WTC11 (cell line): ENCODE measurements around the gene WDR7. TPM values are rescaled to one million over a fixed set of nuclear protein-coding genes. Genes with fewer than 3 reads are reported as not detected.
A peak's percentile ranks its signal among the peaks of the same experiment; 100 is the strongest.

ENCODE experiments used
- ATAC-seq: fragments of 200-7000 bp; cut with Tn5 transposase; 2 replicates; pipeline ENCODE4 v1.10.0; 2021; ENCODE audit warnings: mild to moderate bottlenecking, moderate library complexity
- CTCF ChIA-PET: fragments of 300-600 bp; sonication (Branson Sonifier 250); formaldehyde crosslinking; loops from one replicate; lab custom pipeline; 2021; ENCODE audit warnings: antibody characterized with exemption; lab: Charles Lee
- POLR2A ChIA-PET: fragments of 350-600 bp; sonication (Branson Sonifier 250); formaldehyde crosslinking; loops from one replicate; lab custom pipeline; 2021; ENCODE audit warnings: antibody characterized with exemption; lab: Charles Lee
- DNase-seq: peaks from one replicate; pipeline ENCODE4 v3.0.0; 2021; ENCODE audit warnings: low spot score
- H3K27ac Mint-ChIP-seq: 2 replicates; pipeline ENCODE4 v1.8.0; 2021; ENCODE audit warnings: mixed read lengths
- H3K27me3 Mint-ChIP-seq: 2 replicates; pipeline ENCODE4 v1.8.0; 2021; ENCODE audit warnings: low read depth, mild to moderate bottlenecking, moderate library complexity, mixed read lengths
- H3K36me3 Mint-ChIP-seq: 2 replicates; pipeline ENCODE4 v1.8.0; 2021; ENCODE audit warnings: mixed read lengths
- H3K4me1 Mint-ChIP-seq: 2 replicates; pipeline ENCODE4 v1.8.0; 2022; ENCODE audit warnings: mixed read lengths
- H3K4me3 Mint-ChIP-seq: 2 replicates; pipeline ENCODE4 v1.8.0; 2021; ENCODE audit warnings: mild to moderate bottlenecking, moderate library complexity, mixed read lengths
- H3K9me3 Mint-ChIP-seq: 2 replicates; pipeline ENCODE4 v1.8.0; 2021; ENCODE audit warnings: mixed read lengths
- AR ChIP-seq: fragments of 250-450 bp; sonication (Bioruptor Pico); IDR thresholded peaks from 2 replicates; pipeline ENCODE4 v1.9.0; 2021; ENCODE audit warnings: mild to moderate bottlenecking
- MAX ChIP-seq: sonication (generic); formaldehyde crosslinking; IDR thresholded peaks from 2 replicates; pipeline ENCODE4 v1.8.0; 2022; ENCODE audit warnings: mild to moderate bottlenecking, missing genetic modification reagents
- NFATC4 ChIP-seq: fragments of 250-450 bp; sonication (Bioruptor Pico); IDR thresholded peaks from 2 replicates; pipeline ENCODE4 v1.9.0; 2021; ENCODE audit warnings: mild to moderate bottlenecking
- SMAD3 ChIP-seq: sonication (generic); formaldehyde crosslinking; IDR thresholded peaks from 2 replicates; pipeline ENCODE4 v1.8.0; 2022; ENCODE audit warnings: missing genetic modification reagents, mild to moderate bottlenecking, borderline replicate concordance
- SMAD4 ChIP-seq: sonication (generic); formaldehyde crosslinking; IDR thresholded peaks from 2 replicates; pipeline ENCODE4 v1.8.0; 2022; ENCODE audit warnings: mild to moderate bottlenecking, missing genetic modification reagents
- SP1 ChIP-seq: sonication (generic); formaldehyde crosslinking; conservative IDR thresholded peaks from 2 replicates; pipeline ENCODE4 v1.8.1; 2022; ENCODE audit warnings: missing genetic modification reagents
- TEAD1 ChIP-seq: sonication (generic); formaldehyde crosslinking; IDR thresholded peaks from 2 replicates; pipeline ENCODE4 v1.8.0; 2022; ENCODE audit warnings: mild to moderate bottlenecking, missing genetic modification reagents
- TEAD4 ChIP-seq: sonication (generic); formaldehyde crosslinking; IDR thresholded peaks from 2 replicates; pipeline ENCODE4 v1.8.0; 2022; ENCODE audit warnings: mild to moderate bottlenecking, missing genetic modification reagents
- ZBTB21 ChIP-seq: sonication (generic); formaldehyde crosslinking; IDR thresholded peaks from 2 replicates; pipeline ENCODE4 v1.8.1; 2023; ENCODE audit warnings: mild to moderate bottlenecking, missing genetic modification reagents, borderline replicate concordance
- ZMAT4 ChIP-seq: fragments of 250-450 bp; sonication (Bioruptor Pico); IDR thresholded peaks from 2 replicates; pipeline ENCODE4 v1.9.0; 2021; ENCODE audit warnings: mild to moderate bottlenecking
- ZNF138 ChIP-seq: sonication (generic); formaldehyde crosslinking; conservative IDR thresholded peaks from 2 replicates; pipeline ENCODE4 v1.8.1; 2022; ENCODE audit warnings: mild to moderate bottlenecking, moderate library complexity, missing genetic modification reagents
- ZNF219 ChIP-seq: sonication (generic); formaldehyde crosslinking; IDR thresholded peaks from 2 replicates; pipeline ENCODE4 v1.8.0; 2023; ENCODE audit warnings: missing genetic modification reagents, mild to moderate bottlenecking, borderline replicate concordance
- ZNF263 ChIP-seq: sonication (generic); formaldehyde crosslinking; IDR thresholded peaks from 2 replicates; pipeline ENCODE4 v1.8.1; 2022; ENCODE audit warnings: low read depth, mild to moderate bottlenecking, moderate library complexity, missing genetic modification reagents
- ZNF416 ChIP-seq: fragments of 250-450 bp; sonication (Bioruptor Pico); IDR thresholded peaks from 2 replicates; pipeline ENCODE4 v1.9.0; 2021; ENCODE audit warnings: mild to moderate bottlenecking, inconsistent platforms
- ZNF423 ChIP-seq: fragments of 250-450 bp; sonication (Bioruptor Pico); IDR thresholded peaks from 2 replicates; pipeline ENCODE4 v2.1.2; 2022; ENCODE audit warnings: mild to moderate bottlenecking, moderate library complexity
- total RNA-seq: library from RNA; stranded (reverse); gene quantifications from 3 replicates; pipeline ENCODE4 v1.2.3, GENCODE V29; 2021
- TF ChIP-seq, protein P1 (sequence below): fragments of 250-450 bp; sonication (Bioruptor Pico); IDR thresholded peaks from 2 replicates; pipeline ENCODE4 v1.9.0; 2021; ENCODE audit warnings: mild to moderate bottlenecking, borderline replicate concordance
- TF ChIP-seq, protein P2 (sequence below): sonication (generic); formaldehyde crosslinking; IDR thresholded peaks from 2 replicates; pipeline ENCODE4 v1.8.1; 2022; ENCODE audit warnings: missing genetic modification reagents, borderline replicate concordance
- TF ChIP-seq, protein P3 (sequence below): sonication (generic); formaldehyde crosslinking; IDR thresholded peaks from 2 replicates; pipeline ENCODE4 v1.8.0; 2022; ENCODE audit warnings: mild to moderate bottlenecking, missing genetic modification reagents
- TF ChIP-seq, protein P4 (sequence below): fragments of 200-600 bp; IDR thresholded peaks from 2 replicates; pipeline ENCODE4 v1.8.0; 2022; ENCODE audit warnings: antibody characterized with exemption
- TF ChIP-seq, protein P5 (sequence below): sonication (generic); formaldehyde crosslinking; IDR thresholded peaks from 2 replicates; pipeline ENCODE4 v1.8.0; 2023; ENCODE audit warnings: missing genetic modification reagents

Gene WDR7
- total RNA-seq, 1 experiment from 2014 or later = 12.2 TPM

DNA sequence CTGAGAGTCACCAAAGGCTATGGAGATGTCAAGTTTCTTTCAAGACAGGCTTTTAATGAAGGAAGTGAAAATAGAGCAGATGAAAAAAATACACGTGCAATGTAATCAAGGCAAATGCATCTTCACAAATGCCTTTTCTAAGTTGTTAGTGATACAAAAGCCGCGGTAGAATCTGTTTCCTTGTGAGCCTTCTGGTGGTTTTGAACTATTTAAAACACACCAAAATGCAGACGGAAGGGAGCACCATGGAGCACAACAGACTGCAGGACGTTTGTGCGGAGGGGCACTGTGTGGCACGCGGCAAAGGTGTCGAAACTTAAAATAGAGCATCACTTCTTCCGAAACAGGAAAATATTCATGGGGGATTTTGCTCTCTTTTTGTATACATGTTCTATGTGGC is 430.7 kb downstream of the WDR7 start (continued):
- TF ChIP-seq, protein P1, sequence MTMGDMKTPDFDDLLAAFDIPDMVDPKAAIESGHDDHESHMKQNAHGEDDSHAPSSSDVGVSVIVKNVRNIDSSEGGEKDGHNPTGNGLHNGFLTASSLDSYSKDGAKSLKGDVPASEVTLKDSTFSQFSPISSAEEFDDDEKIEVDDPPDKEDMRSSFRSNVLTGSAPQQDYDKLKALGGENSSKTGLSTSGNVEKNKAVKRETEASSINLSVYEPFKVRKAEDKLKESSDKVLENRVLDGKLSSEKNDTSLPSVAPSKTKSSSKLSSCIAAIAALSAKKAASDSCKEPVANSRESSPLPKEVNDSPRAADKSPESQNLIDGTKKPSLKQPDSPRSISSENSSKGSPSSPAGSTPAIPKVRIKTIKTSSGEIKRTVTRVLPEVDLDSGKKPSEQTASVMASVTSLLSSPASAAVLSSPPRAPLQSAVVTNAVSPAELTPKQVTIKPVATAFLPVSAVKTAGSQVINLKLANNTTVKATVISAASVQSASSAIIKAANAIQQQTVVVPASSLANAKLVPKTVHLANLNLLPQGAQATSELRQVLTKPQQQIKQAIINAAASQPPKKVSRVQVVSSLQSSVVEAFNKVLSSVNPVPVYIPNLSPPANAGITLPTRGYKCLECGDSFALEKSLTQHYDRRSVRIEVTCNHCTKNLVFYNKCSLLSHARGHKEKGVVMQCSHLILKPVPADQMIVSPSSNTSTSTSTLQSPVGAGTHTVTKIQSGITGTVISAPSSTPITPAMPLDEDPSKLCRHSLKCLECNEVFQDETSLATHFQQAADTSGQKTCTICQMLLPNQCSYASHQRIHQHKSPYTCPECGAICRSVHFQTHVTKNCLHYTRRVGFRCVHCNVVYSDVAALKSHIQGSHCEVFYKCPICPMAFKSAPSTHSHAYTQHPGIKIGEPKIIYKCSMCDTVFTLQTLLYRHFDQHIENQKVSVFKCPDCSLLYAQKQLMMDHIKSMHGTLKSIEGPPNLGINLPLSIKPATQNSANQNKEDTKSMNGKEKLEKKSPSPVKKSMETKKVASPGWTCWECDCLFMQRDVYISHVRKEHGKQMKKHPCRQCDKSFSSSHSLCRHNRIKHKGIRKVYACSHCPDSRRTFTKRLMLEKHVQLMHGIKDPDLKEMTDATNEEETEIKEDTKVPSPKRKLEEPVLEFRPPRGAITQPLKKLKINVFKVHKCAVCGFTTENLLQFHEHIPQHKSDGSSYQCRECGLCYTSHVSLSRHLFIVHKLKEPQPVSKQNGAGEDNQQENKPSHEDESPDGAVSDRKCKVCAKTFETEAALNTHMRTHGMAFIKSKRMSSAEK (CRISPR knock-in tag) = no peak

GRCh38 chr18:57083485-57083884 is 432.3 kb downstream of the WDR7 start:
- Mint-ChIP-seq H3K9me3 (peaks cover 23% of the 10 kb centered on the region), H3K27me3 (peaks cover 22% of the 10 kb centered on the region), H3K36me3 (peaks cover 12% of the 10 kb centered on the region), H3K4me1 (peaks cover 38% of the 10 kb centered on the region), H3K4me3 (no peak overlapping the region), H3K27ac (no peak overlapping the region)
- ATAC-seq = no peak
- ChIA-PET CTCF (no interaction called here), POLR2A (no interaction called here)
- no peak for DNase-seq
- no peak for TF ChIP-seq NFATC4 (CRISPR knock-in tag)
- TF ChIP-seq SMAD4 (CRISPR knock-in tag) = no peak
- TF ChIP-seq ZNF138 = no peak
- no peak for TF ChIP-seq MAX (CRISPR knock-in tag)
- no peak for TF ChIP-seq TEAD4 (CRISPR knock-in tag)
- TF ChIP-seq SMAD3 = no peak
- no peak for TF ChIP-seq ZNF219 (CRISPR knock-in tag)
- TF ChIP-seq, protein P2, sequence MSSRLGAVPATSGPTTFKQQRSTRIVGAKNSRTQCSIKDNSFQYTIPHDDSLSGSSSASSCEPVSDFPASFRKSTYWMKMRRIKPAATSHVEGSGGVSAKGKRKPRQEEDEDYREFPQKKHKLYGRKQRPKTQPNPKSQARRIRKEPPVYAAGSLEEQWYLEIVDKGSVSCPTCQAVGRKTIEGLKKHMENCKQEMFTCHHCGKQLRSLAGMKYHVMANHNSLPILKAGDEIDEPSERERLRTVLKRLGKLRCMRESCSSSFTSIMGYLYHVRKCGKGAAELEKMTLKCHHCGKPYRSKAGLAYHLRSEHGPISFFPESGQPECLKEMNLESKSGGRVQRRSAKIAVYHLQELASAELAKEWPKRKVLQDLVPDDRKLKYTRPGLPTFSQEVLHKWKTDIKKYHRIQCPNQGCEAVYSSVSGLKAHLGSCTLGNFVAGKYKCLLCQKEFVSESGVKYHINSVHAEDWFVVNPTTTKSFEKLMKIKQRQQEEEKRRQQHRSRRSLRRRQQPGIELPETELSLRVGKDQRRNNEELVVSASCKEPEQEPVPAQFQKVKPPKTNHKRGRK (CRISPR knock-in tag) = no peak
- TF ChIP-seq TEAD1 (CRISPR knock-in tag) = no peak

DNA sequence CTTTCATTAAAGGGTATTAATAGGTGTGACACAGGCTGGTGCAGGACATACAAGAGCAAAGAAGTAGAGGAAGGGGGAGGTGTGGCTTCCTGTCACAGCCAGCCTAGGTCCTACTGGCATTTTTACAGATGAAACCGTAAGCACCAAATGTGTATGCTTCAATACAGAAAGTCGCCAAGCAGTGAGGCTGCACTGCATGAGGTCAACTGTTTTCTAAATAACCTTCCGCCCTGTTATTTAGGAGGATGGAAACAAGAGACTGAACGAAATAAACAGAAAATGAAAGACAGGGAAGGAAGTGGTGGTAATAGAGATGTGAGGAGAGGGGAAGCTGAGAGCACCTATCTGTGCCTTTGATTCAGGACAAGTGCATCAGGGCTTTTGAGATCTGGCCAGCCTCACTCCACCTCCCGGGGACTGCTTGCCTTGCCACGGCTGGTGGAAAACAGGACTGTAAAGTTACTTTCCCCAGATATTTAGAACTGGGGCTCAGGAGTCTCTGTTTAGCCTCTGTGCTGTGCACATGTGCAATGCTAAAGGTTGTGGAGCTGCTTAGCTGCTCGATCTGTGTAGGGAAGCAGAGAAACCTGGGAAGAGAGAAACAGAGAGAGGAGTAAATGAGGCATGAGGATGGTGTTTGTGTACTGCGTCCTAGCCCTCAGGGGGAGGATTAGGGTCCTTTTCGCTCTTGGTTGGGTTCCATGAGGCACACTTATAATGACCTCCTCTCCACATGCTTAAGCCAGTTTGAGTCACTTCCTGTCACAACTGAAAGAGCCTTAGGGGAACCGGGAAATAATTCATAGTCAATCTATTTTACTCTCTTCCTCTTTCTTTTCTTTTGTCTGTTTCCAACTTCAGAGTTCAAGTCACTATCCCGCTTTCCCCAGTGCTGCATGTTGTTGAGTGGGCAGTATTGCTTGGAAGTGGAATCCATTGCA is 433.4 kb downstream of the WDR7 start:
- H3K4me3 Mint-ChIP-seq = no peak overlapping the region
- CTCF ChIA-PET = no interaction called here
- ATAC-seq (peak; percentile 34), DNase-seq (no peak)
- H3K27ac Mint-ChIP-seq = 0 out of 2 replicates have a peak overlapping the region, but pooled peaks have one; percentile 9
- TF ChIP-seq ZBTB21 (CRISPR knock-in tag) (no peak), ZNF263 (CRISPR knock-in tag) (no peak), ZNF423 (CRISPR knock-in tag) (no peak), ZNF416 (CRISPR knock-in tag) (no peak), ZMAT4 (CRISPR knock-in tag) (no peak), SMAD3 (no peak), AR (CRISPR knock-in tag) (no peak), SP1 (CRISPR knock-in tag) (no peak)
- TF ChIP-seq, protein P3, sequence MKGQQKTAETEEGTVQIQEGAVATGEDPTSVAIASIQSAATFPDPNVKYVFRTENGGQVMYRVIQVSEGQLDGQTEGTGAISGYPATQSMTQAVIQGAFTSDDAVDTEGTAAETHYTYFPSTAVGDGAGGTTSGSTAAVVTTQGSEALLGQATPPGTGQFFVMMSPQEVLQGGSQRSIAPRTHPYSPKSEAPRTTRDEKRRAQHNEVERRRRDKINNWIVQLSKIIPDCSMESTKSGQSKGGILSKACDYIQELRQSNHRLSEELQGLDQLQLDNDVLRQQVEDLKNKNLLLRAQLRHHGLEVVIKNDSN (CRISPR knock-in tag) = no peak
- TF ChIP-seq, protein P4, sequence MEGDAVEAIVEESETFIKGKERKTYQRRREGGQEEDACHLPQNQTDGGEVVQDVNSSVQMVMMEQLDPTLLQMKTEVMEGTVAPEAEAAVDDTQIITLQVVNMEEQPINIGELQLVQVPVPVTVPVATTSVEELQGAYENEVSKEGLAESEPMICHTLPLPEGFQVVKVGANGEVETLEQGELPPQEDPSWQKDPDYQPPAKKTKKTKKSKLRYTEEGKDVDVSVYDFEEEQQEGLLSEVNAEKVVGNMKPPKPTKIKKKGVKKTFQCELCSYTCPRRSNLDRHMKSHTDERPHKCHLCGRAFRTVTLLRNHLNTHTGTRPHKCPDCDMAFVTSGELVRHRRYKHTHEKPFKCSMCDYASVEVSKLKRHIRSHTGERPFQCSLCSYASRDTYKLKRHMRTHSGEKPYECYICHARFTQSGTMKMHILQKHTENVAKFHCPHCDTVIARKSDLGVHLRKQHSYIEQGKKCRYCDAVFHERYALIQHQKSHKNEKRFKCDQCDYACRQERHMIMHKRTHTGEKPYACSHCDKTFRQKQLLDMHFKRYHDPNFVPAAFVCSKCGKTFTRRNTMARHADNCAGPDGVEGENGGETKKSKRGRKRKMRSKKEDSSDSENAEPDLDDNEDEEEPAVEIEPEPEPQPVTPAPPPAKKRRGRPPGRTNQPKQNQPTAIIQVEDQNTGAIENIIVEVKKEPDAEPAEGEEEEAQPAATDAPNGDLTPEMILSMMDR = no peak
- TF ChIP-seq, protein P5, sequence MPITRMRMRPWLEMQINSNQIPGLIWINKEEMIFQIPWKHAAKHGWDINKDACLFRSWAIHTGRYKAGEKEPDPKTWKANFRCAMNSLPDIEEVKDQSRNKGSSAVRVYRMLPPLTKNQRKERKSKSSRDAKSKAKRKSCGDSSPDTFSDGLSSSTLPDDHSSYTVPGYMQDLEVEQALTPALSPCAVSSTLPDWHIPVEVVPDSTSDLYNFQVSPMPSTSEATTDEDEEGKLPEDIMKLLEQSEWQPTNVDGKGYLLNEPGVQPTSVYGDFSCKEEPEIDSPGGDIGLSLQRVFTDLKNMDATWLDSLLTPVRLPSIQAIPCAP (CRISPR knock-in tag) = no peak
- H3K4me1 Mint-ChIP-seq = peaks cover 43% of the 10 kb centered on the region
- H3K27me3 Mint-ChIP-seq = peaks cover 23% of the 10 kb centered on the region
- H3K9me3 Mint-ChIP-seq = peaks cover 23% of the 10 kb centered on the region
- POLR2A ChIA-PET = no interaction called here
- H3K36me3 Mint-ChIP-seq = peaks cover 12% of the 10 kb centered on the region
